GM18873 (cell line): Measurements from ENCODE around the gene SLC22A1.
"Not testable (repeated sequence)": the region's sequence is repeated elsewhere in the genome, so short reads cannot be mapped to it uniquely, and the experiment has no call there.

Experiments used
- ATAC-seq: cut with Tn5 transposase; IDR thresholded peaks from one replicate; pipeline ENCODE4 v1.9.1; 2021; ENCODE audit warnings: mild to moderate bottlenecking, moderate library complexity, moderate number of reproducible peaks; ENCODE audit not compliant: unreplicated experiment, low FRiP score

The SLC22A1 gene

DNA sequence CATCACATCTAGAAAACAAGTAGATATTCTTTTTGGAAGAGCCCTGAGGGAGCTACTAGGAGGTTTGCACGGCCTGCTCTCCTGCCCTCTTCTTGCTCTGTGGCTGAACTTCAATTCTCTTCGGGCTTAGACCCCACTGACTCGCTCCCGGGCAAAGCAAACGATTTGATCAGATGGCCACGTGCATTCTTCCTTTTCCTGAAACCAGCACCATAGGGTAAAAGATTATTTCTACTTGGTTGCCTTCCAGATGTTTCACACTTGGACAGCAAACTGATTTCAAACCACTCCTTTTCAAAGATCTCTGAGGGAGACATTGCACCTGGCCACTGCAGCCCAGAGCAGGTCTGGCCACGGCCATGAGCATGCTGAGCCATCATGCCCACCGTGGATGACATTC, at the start of gene SLC22A1:
Gene SLC22A1 (plus strand): TSS at position 258 of the 400 bp plus-strand sequence. CDS start 121 bp downstream, at position 379.
- no peak for ATAC-seq

DNA sequence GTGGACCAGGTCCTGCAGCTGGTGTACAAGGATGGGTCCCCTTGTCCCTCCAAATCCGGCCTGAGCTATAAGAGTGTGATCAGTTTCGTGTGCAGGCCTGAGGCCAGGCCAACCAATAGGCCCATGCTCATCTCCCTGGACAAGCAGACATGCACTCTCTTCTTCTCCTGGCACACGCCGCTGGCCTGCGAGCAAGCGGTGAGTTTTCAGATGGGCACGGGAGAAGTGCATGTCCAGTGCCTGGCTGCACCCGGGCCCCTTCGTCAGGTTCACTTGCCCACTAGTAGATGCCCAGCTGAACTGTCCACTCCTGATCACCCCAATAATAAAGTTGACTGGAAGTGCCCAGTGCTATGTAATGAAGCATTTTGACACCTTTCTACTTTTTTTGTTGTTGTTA, 48.3 kb upstream of the SLC22A1 start:
- no peak for ATAC-seq

DNA sequence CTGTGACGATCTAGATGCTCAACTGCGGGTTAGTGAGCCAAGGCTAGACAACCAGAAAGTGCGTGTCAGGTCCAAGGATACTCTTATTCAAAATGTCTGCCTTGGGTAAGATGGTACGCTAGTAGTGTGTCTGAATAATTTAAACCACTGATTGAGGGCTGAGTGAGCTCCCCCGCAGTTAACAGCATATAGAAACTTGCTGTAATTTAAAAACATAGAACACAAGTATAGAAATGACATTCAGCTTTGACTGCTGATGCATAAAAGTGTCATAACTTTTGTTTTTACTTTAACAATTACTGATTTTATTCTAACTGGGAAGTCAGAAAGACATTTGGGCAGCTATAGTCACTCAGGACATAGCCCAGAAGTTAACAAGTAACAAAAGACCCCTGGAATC, 45.6 kb upstream of the SLC22A1 start:
- no peak for ATAC-seq

DNA sequence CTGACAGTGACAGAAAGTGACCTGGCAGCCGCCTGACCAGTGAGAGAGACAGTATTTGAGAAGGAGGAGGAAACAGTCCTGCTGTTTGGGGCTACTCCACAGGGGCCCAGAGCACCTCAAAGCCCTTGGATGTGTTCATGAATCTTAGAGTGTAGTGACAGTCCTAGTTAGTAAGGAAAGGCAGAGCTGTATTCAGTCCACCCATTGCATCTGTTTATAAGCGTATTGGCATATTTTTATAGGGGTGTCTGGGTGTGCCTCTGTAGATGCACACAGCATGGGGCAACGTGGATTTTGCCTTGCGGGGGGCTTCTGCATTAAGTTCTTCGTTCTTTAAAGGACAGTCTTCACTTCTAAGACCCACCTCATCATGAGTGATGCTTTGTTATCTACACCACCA, 44.6 kb upstream of the SLC22A1 start:
- no peak for ATAC-seq

DNA sequence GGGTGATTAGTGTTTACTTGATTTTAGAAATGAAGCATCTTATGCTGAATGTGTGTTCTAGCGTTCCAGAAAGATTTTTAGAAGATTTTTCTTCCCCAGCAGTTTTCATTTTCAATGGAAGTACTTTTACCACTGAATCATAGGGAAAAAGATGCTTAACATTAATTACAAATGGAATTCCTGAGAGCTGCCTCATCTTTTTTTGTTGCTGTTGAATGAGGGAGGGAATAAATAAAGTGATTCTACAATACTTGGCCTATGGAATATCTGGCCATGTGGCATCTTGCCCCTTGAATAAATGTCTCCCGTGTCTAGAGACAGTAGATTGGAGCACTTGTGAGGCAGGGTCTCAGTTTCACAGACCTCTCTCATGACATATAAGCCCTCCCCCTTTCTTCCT, 44.1 kb upstream of the SLC22A1 start:
- ATAC-seq: no peak

DNA sequence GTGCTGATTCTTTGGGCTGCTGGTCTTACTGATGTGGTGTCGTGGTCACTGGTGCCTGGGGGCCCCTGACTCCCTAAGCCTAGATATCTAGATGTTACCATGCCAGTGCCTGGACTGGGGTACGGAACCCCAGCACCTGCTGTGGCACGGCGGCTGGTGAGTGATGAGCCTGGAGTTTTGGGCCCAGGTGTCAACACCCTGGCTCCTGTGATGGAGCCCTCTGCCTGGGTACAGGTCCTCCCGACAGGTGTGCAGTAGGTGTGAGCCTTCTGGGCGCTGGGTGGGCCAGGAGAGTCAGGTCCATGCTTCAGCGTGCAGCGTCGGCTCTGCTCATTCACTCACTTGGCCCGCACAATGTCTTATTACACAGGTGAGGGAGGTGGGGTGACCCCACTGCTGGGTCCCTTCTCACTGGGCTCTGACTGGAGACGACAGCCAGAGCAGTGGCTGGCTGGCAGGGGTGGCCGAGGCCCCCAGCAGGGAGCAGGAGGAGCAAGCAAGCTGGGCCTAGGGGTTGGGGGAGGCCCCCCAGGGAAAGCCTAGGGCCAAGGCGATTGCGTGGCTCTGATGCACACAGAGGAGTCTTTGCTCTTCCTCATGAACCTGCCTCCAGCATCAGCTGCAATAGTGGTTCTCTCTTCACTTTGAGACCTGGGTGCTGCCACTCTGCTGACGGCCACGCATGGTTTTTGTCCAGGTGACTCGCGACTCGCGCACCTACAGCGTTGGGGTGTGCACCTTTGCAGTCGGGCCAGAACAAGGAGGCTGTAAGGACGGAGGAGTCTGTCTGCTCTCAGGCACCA, 42.5 kb upstream of the SLC22A1 start:
- ATAC-seq: no peak

- no peak for ATAC-seq
These were observed 42.0 kb upstream of the SLC22A1 start for GRCh38 chr6:160079686-160080043.

- no peak for ATAC-seq
These were observed 41.5 kb upstream of the SLC22A1 start for GRCh38 chr6:160080097-160080496.

- no peak for ATAC-seq
These were observed 40.2 kb upstream of the SLC22A1 start for GRCh38 chr6:160081398-160081797.

GRCh38 chr6:160082627-160083026, 39.0 kb upstream of the SLC22A1 start:
- no peak for ATAC-seq

DNA sequence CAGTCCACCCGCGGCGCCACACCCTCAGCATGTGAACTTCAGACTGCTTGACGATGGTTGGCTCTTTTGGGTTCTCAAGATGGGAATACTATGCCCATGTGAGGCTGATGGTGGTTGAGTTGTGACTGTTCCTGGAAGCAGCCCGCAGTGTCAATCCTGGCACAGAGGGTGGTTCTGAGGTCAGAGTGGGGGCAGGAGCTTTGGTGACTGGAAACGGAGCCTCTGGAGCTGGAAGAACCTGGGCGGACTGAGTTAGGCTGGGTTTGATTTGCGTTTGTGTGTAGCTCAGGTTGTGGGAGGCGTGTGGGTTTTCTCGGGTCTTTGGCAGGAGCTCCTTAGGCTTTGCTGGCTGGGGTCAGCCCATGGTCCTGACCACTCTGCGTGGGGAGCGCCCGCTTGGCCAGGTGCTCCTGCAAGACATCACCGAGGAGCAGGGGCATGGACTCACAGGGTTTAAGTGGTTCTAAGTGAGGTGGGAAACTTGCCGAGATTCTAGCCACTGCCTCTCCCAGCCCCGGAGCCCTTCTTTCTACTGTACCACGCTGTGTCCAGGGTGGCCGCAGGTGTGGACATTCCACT, 37.3 kb upstream of the SLC22A1 start:
- ATAC-seq: no peak

DNA sequence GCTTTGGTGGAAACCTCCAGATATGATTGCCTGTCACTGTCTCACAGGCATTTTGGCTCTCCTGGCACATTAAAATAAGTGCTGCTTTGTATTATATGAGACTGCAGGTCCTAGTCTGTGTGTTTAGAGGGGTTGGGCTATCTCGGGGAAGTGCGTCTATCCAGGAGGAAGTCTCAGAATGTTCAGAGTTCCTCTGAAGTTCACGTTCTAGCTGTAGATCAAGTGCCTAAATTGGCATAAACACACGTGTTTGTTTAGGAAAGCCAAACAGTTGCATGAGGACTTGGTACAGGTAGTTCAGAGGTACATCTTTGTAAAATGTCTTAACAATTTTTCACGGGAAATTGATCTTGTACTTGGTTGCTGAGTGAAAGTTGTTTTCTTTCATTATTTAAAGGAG, 36.4 kb upstream of the SLC22A1 start:
- no peak for ATAC-seq

GRCh38 chr6:160085713-160086505, 35.7 kb upstream of the SLC22A1 start:
- ATAC-seq: no peak

GRCh38 chr6:160086754-160087153, 34.9 kb upstream of the SLC22A1 start:
- no peak for ATAC-seq

- no peak for ATAC-seq
These were observed 33.4 kb upstream of the SLC22A1 start for GRCh38 chr6:160088069-160088783.

- ATAC-seq: no peak
These were observed 32.7 kb upstream of the SLC22A1 start for GRCh38 chr6:160088784-160089533.

DNA sequence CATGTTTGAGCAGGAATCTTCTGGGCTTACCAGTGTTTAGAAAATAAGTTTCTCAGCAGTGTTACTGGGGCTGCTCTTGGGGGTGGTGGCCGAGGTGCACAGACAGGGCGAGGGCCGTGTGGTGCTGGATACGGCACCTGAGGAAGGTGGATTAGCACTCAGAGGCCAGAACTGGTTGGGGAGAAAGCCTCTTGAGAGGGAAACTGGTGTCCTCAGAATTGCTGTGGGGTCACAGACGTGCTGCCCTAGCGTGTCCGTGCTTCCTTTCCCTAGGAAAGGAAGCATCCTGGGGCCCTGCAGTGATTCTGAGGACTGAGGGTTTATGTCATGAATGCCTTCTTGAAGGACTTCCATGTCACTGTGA, 32.1 kb upstream of the SLC22A1 start:
- no peak for ATAC-seq

GRCh38 chr6:160090442-160091239, 31.0 kb upstream of the SLC22A1 start:
- not testable (repeated sequence) for ATAC-seq

GRCh38 chr6:160092176-160092575, 29.4 kb upstream of the SLC22A1 start:
- not testable (repeated sequence) for ATAC-seq
